Lower lobe of right lung (tissue), 2 donors: Measurements from ENCODE around the gene CHCT1. TPM values are rescaled to one million over a fixed set of nuclear protein-coding genes. Genes with fewer than 3 reads are reported as not detected.
"Not testable (repeated sequence)": the region's sequence is repeated elsewhere in the genome, so short reads cannot be mapped to it uniquely, and the experiment has no call there.

Experiments
- ATAC-seq, 2 donors: fragments of 200-7000 bp; cut with Tn5 transposase; one replicate each; pipeline ENCODE4 v1.9.1; 2020 to 2022; ENCODE audit warnings: mild to moderate bottlenecking in 2 of 2, moderate library complexity in 2 of 2
- DNase-seq: peaks from one replicate; pipeline ENCODE4 v3.0.0-alpha.2; 2020
- H3K27ac ChIP-seq: fragments of 200-600 bp; one replicate; pipeline ENCODE4 v1.8.0; 2022
- H3K27me3 ChIP-seq: fragments of 200-600 bp; one replicate; pipeline ENCODE4 v1.8.0; 2022; ENCODE audit warnings: low read depth
- H3K36me3 ChIP-seq: fragments of 200-600 bp; one replicate; pipeline ENCODE4 v1.8.0; 2022; ENCODE audit warnings: mild to moderate bottlenecking
- H3K4me1 ChIP-seq: fragments of 200-600 bp; one replicate; pipeline ENCODE4 v1.8.0; 2022
- H3K4me3 ChIP-seq: fragments of 200-600 bp; one replicate; pipeline ENCODE4 v1.8.0; 2022; ENCODE audit warnings: mild to moderate bottlenecking
- H3K9me3 ChIP-seq: fragments of 200-600 bp; one replicate; pipeline ENCODE4 v1.8.0; 2022
- intact Hi-C: fragments of 100-400 bp; cut with DNase I; formaldehyde crosslinking; loops from one replicate; pipeline ENCODE4 v1.11.0; 2022
- total RNA-seq: library from RNA; stranded (reverse); fragmentation: NEBNext Ultra II Directional; extraction: Animal tissue kit (Norgen Biotek cat#: 25700); gene quantifications from one replicate; pipeline ENCODE4 v1.2.1, GENCODE V29; 2021
- TF ChIP-seq, protein P1 (sequence below): fragments of 200-600 bp; IDR thresholded peaks from one replicate; pipeline ENCODE4 v1.8.0; 2022; ENCODE audit warnings: antibody characterized with exemption, mild to moderate bottlenecking
- donor health status: DM: no; HTN: yes; CAD: no; lungs with severe emphysema.

The CHCT1 gene
- total RNA-seq, 1 donor from 2014 or later: not detected

DNA sequence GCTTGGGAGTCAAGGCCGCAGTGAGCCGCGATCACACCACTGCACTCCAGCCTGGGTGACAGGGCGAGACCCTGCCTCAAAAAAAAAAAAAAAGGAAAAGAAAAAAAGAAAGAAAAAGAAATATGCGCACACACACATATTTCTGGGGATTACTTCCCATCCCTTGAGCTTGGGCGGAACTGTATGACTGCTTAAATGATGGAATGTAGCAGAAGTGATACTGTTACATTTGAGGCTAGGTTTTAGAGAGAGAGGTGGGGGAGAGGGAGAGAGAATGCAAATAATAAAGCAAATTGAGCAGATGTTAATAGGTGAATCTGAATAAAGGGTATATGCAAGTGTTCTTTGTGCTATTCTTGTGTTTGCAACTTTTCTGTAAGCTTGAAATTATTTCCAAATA lies 18.3 kb upstream of the CHCT1 start:
- Histone ChIP-seq H3K9me3 (no peaks in the 10 kb centered on the region), H3K4me3 (no peak overlapping the region), H3K4me1 (no peaks in the 10 kb centered on the region), H3K27ac (no peak overlapping the region), H3K27me3 (no peaks in the 10 kb centered on the region), H3K36me3 (no peaks in the 10 kb centered on the region)
- DNase-seq (no peak), ATAC-seq (no peak)
- TF ChIP-seq, protein P1, sequence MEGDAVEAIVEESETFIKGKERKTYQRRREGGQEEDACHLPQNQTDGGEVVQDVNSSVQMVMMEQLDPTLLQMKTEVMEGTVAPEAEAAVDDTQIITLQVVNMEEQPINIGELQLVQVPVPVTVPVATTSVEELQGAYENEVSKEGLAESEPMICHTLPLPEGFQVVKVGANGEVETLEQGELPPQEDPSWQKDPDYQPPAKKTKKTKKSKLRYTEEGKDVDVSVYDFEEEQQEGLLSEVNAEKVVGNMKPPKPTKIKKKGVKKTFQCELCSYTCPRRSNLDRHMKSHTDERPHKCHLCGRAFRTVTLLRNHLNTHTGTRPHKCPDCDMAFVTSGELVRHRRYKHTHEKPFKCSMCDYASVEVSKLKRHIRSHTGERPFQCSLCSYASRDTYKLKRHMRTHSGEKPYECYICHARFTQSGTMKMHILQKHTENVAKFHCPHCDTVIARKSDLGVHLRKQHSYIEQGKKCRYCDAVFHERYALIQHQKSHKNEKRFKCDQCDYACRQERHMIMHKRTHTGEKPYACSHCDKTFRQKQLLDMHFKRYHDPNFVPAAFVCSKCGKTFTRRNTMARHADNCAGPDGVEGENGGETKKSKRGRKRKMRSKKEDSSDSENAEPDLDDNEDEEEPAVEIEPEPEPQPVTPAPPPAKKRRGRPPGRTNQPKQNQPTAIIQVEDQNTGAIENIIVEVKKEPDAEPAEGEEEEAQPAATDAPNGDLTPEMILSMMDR: no peak
- intact Hi-C loops: no loop called here

DNA sequence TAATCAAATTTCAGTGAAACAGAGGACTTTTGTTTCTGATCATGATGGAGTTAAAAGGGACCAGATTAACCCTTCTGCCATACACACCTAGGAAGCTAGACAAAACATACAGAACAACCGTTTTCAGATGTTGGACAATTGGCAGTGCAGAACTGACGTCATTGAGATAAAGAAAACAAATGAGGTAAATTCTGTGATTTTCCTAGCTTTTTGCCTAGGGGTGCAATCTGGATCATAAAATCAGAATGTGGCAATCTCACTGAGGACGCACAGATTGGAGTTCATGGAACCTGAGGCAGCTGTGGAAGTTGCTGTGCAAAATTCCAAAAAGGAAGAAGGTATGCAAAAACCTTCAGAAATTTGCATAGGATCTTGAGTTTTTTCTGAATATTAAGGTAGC lies 15.4 kb upstream of the CHCT1 start:
- Histone ChIP-seq H3K4me1 (no peaks in the 10 kb centered on the region), H3K27ac (no peak overlapping the region), H3K9me3 (no peaks in the 10 kb centered on the region), H3K4me3 (no peak overlapping the region), H3K27me3 (no peaks in the 10 kb centered on the region), H3K36me3 (no peaks in the 10 kb centered on the region)
- intact Hi-C loops: no loop called here
- TF ChIP-seq, protein P1: no peak
- no peak for DNase-seq
- ATAC-seq: no peak

DNA sequence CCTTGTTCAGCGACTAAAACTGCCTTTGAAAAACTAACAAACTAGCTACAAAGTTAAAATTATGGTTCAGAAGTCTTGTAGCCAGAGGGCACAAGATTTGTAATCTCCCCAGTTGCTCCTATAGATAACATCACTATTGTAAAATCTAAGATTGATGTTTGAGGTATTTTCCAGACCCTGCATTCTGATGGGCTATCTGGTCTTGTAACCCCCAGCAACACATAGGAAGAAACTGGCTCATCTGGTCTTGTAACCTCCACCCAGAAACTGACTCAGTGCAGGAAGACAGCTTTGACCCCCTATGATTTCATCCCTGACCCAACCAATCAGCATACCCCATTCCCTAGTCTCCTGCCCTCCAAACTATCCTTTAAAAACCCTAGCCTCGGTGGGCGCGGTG lies 12.3 kb upstream of the CHCT1 start:
- no peaks in the 10 kb centered on the region for H3K27me3 ChIP-seq
- no peaks in the 10 kb centered on the region for H3K4me1 ChIP-seq
- H3K27ac ChIP-seq: no peak overlapping the region
- DNase-seq (no peak), ATAC-seq (no peak)
- intact Hi-C loops: no loop called here
- H3K9me3 ChIP-seq: no peaks in the 10 kb centered on the region
- H3K4me3 ChIP-seq: no peak overlapping the region
- TF ChIP-seq, protein P1: no peak
- no peaks in the 10 kb centered on the region for H3K36me3 ChIP-seq

DNA sequence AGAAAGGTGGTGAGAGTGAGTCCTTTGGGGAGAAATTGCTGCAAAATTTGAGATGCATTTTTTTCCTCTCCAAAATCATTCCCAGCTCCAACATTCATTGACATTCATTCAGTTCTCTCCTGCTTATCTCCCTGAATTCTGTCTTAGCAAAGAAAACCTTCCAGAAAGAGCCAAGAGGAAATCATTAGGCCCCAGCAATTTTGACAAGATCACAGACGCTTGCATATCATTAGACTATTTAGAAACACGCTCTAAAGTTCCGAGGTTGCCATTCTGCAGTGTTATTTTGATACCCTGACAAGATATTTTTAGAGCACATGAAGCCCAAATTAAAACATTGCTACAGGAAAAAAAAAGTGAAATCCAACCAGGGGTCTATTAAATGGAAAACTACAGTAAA lies 9.6 kb upstream of the CHCT1 start:
- intact Hi-C loops: no loop called here
- DNase-seq: no peak
- H3K27ac ChIP-seq: no peak overlapping the region

DNA sequence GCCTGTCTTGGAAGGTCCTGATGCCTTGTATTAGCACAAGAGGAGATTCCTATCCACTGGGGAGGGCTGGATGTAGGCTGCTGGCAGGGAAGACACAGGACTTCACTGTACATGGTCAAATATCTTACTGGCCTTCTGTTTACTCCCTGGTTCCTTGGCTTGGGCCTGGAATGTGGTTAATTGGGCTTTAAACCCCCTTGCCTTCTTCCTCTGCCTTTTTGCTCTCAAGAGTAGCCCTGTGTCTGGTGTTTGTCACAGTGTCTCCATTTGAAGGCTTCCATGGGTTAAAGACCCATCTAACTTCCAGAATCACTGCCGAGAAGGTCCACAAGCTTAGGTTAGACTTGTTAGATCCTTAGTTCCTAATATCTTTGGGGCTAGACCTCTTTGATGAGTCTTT lies 7.1 kb upstream of the CHCT1 start:
- intact Hi-C loops: no loop called here
- H3K9me3 ChIP-seq: no peaks in the 10 kb centered on the region
- H3K36me3 ChIP-seq: no peaks in the 10 kb centered on the region
- H3K27me3 ChIP-seq: no peaks in the 10 kb centered on the region
- no peak overlapping the region for H3K27ac ChIP-seq
- TF ChIP-seq, protein P1: no peak
- no peak overlapping the region for H3K4me3 ChIP-seq
- ATAC-seq (no peak), DNase-seq (no peak)
- H3K4me1 ChIP-seq: no peaks in the 10 kb centered on the region

More for the DNA sequence above, 9.6 kb upstream of the CHCT1 start:
- TF ChIP-seq, protein P1: no peak
- Histone ChIP-seq H3K27me3 (no peaks in the 10 kb centered on the region), H3K4me1 (no peaks in the 10 kb centered on the region), H3K4me3 (no peak overlapping the region), H3K9me3 (no peaks in the 10 kb centered on the region), H3K36me3 (no peaks in the 10 kb centered on the region)
- ATAC-seq: no peak

DNA sequence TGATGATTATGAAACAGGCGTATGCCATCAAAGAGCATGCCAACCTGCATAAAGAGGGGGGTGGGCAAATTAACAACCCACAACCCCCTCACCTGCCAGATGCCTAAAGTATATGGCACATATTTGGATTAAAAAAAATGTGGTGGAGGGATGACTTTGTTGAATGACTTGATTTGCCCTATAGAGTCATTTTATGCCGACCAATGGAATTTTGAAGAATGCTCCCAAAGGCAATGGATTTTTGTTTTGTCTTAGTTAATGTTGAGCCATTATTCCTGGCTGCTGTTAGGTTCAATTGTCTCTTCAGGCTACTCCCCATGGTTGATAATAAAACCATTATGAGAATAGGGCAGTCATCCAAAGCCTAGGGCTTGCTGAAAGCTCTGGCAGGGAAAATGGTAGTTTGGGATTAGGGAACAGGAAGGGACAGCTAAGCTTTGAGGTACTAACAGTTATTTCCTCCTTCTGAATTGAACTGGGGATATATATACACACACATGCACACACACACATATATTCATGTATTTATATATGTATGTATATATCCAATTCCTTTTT lies 5.8 kb upstream of the CHCT1 start:
- Histone ChIP-seq H3K4me3 (no peak overlapping the region), H3K36me3 (no peaks in the 10 kb centered on the region), H3K27me3 (no peaks in the 10 kb centered on the region), H3K4me1 (peaks cover 8% of the 10 kb centered on the region), H3K27ac (no peak overlapping the region), H3K9me3 (no peaks in the 10 kb centered on the region)
- DNase-seq (no peak), ATAC-seq (no peak)
- intact Hi-C loops: no loop called here
- TF ChIP-seq, protein P1: no peak

DNA sequence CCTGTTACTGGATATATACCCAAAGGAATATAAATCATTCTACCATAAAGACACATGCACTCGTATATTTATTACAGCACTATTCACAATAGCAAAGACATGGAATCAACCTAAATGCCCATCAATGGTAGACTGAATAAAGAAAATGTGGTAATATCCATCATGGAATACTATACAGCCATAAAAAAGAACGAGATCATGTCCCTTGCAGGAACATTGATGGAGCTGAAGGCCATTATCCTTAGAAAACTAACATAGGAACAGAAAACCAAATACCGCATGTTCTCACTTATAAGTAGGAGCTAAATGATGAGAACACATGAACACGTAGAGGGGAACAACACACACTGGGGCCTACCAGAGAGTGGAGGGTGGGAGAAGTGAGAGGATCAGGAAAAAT lies 3.3 kb upstream of the CHCT1 start:
- H3K9me3 ChIP-seq, H3K27me3 ChIP-seq, H3K4me3 ChIP-seq, H3K4me1 ChIP-seq, H3K27ac ChIP-seq, ATAC-seq, H3K36me3 ChIP-seq, DNase-seq, intact Hi-C loops: not testable (repeated sequence)

DNA sequence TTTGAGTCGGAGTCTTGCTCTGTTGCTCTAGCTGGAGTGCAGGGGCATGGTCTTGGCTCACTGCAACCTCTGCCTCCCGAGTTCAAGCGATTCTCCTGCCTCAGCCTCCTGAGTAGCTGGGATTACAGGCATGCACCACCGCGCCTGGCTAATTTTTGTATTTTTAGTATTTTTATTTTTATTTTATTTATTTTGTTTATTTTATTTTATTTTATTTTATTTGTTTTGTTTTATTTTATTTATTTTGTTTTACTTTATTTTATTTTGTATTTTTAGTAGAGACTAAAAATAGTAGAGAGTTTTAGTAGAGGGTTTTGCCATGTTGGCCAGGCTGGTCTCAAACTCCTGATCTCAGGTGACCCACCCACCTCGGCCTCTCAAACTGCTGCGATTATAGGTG lies 2.4 kb upstream of the CHCT1 start:
- intact Hi-C loops: not testable (repeated sequence)

More for the DNA sequence above, 2.4 kb upstream of the CHCT1 start:
- not testable (repeated sequence) for H3K27me3 ChIP-seq, ATAC-seq, H3K4me1 ChIP-seq, H3K4me3 ChIP-seq, H3K9me3 ChIP-seq, H3K27ac ChIP-seq, DNase-seq, H3K36me3 ChIP-seq
